HL-60 (cell line): Measurements from ENCODE around the gene HAP1.

Source experiments
- GABPA ChIP-seq: IDR thresholded peaks from 2 replicates; pipeline ENCODE4 v1.6.1; 2012; ENCODE audit warnings: low read depth
- POLR2AphosphoS5 ChIP-seq: IDR thresholded peaks from 2 replicates; pipeline ENCODE4 v1.6.1; 2012; ENCODE audit warnings: low read depth
- SPI1 ChIP-seq: IDR thresholded peaks from 2 replicates; pipeline ENCODE4 v1.6.1; 2012; ENCODE audit warnings: low read depth, mild to moderate bottlenecking, borderline replicate concordance
- TF ChIP-seq, protein P1 (sequence below): IDR thresholded peaks from one replicate; pipeline ENCODE4 v1.5.1; 2011; ENCODE audit warnings: low read length, control low read depth, inconsistent platforms; ENCODE audit not compliant: insufficient read depth
- TF ChIP-seq, protein P2 (sequence below): IDR thresholded peaks from 2 replicates; pipeline ENCODE4 v1.6.1; 2012; ENCODE audit warnings: low read depth; ENCODE audit not compliant: insufficient replicate concordance

DNA sequence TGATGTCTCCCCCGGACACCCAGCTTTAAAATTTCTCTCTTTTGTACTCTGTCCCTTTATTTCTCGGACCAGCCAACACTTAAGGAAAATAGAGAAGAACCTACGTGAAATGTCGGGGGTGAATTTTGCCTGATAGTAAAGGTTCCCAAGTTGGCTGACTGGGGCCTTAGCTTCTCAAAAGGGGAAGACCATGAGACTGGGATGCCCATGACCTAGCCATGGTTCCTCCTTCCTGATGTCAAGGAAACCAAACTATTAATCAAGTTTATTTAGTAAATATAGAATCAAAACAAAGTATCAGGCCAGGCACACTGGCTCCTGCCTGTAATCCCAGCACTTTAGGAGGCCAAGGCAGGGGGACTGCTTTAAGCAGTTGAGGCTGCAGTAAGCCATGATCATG lies 48.2 kb downstream of the HAP1 start:
- TF ChIP-seq, protein P1, sequence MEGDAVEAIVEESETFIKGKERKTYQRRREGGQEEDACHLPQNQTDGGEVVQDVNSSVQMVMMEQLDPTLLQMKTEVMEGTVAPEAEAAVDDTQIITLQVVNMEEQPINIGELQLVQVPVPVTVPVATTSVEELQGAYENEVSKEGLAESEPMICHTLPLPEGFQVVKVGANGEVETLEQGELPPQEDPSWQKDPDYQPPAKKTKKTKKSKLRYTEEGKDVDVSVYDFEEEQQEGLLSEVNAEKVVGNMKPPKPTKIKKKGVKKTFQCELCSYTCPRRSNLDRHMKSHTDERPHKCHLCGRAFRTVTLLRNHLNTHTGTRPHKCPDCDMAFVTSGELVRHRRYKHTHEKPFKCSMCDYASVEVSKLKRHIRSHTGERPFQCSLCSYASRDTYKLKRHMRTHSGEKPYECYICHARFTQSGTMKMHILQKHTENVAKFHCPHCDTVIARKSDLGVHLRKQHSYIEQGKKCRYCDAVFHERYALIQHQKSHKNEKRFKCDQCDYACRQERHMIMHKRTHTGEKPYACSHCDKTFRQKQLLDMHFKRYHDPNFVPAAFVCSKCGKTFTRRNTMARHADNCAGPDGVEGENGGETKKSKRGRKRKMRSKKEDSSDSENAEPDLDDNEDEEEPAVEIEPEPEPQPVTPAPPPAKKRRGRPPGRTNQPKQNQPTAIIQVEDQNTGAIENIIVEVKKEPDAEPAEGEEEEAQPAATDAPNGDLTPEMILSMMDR = no peak
- TF ChIP-seq GABPA = no peak
- TF ChIP-seq, protein P2, sequence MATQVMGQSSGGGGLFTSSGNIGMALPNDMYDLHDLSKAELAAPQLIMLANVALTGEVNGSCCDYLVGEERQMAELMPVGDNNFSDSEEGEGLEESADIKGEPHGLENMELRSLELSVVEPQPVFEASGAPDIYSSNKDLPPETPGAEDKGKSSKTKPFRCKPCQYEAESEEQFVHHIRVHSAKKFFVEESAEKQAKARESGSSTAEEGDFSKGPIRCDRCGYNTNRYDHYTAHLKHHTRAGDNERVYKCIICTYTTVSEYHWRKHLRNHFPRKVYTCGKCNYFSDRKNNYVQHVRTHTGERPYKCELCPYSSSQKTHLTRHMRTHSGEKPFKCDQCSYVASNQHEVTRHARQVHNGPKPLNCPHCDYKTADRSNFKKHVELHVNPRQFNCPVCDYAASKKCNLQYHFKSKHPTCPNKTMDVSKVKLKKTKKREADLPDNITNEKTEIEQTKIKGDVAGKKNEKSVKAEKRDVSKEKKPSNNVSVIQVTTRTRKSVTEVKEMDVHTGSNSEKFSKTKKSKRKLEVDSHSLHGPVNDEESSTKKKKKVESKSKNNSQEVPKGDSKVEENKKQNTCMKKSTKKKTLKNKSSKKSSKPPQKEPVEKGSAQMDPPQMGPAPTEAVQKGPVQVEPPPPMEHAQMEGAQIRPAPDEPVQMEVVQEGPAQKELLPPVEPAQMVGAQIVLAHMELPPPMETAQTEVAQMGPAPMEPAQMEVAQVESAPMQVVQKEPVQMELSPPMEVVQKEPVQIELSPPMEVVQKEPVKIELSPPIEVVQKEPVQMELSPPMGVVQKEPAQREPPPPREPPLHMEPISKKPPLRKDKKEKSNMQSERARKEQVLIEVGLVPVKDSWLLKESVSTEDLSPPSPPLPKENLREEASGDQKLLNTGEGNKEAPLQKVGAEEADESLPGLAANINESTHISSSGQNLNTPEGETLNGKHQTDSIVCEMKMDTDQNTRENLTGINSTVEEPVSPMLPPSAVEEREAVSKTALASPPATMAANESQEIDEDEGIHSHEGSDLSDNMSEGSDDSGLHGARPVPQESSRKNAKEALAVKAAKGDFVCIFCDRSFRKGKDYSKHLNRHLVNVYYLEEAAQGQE = no peak
- TF ChIP-seq POLR2AphosphoS5 = no peak
- TF ChIP-seq SPI1 = no peak
